Uterus (tissue), 2 donors: ENCODE measurements around the gene BCLAF1.

Experiments used
- CTCF ChIP-seq, 4 experiments: fragments of 200-600 bp in 2 of 4; fragments of 450-650 bp in 2 of 4; sonication (generic) in 2 of 4; IDR thresholded peaks; one replicate each; pipeline ENCODE4 v1.5.1; 2016 to 2019; ENCODE audit warnings: antibody characterized with exemption in 4 of 4, mild to moderate bottlenecking in 2 of 4, moderate library complexity in 1 of 4
- POLR2A ChIP-seq, 2 donors: fragments of 450-650 bp; IDR thresholded peaks; one replicate each; pipeline ENCODE4 v1.6.1; 2016; ENCODE audit warnings: antibody characterized with exemption in 2 of 2, mild to moderate bottlenecking in 1 of 2, moderate library complexity in 1 of 2

DNA sequence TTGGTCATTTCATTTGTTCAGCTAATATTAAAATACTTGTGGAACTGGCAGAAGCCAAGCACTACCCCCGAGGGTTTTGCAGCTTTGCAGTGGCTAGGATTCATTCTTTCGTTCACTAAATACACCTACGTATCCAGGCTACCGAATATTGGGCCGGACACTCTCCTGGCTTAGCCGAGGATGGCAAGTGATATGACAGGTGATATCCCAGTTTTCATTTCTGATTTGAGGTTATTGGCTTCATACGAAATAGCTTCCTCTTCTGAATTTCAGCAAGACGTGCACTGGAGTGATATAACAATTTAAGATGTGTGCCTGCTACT is 39.0 kb downstream of the BCLAF1 start:
- TF ChIP-seq CTCF (IDR thresholded peaks at IDR 0.05) (no peak), POLR2A (IDR thresholded peaks at IDR 0.05) (no peak)
